AG04450 (cell line): ENCODE results near the gene DMPK. TPM values are rescaled to one million over a fixed set of nuclear protein-coding genes. Genes with fewer than 3 reads are reported as not detected.
"Not testable (repeated sequence)": the region's sequence is repeated elsewhere in the genome, so short reads cannot be mapped to it uniquely, and the experiment has no call there.

Source experiments
- CTCF ChIA-PET: fragments of 300-600, 350-600 bp; formaldehyde crosslinking; extraction: SDS; loops from one replicate; lab custom pipeline; 2022; ENCODE audit warnings: antibody characterized with exemption, inconsistent platforms; lab: Charles Lee
- POLR2A ChIA-PET: fragments of 350-600 bp; formaldehyde crosslinking; extraction: SDS; loops from one replicate; lab custom pipeline; 2021; ENCODE audit warnings: antibody characterized with exemption, inconsistent platforms; lab: Yijun Ruan, JAX
- DNase-seq: peaks from one replicate; pipeline ENCODE4 v3.0.0-alpha.2; 2011; ENCODE audit warnings: low read depth, low spot score
- H3K27ac ChIP-seq: one replicate; pipeline ENCODE4 v1.5.1; 2012; ENCODE audit warnings: low read depth, low read length, control low read depth
- H3K27me3 ChIP-seq: one replicate; pipeline ENCODE4 v1.6.0; 2012; ENCODE audit warnings: low read length; ENCODE audit not compliant: control insufficient read depth, insufficient read depth
- H3K4me3 ChIP-seq: 2 replicates; pipeline ENCODE4 v1.5.1; 2011; ENCODE audit warnings: mild to moderate bottlenecking, low read depth, low read length, control low read depth
- H3K9me3 ChIP-seq: 2 replicates; pipeline ENCODE4 v1.5.1; 2012; ENCODE audit warnings: low read length; ENCODE audit not compliant: control insufficient read depth, insufficient read depth
- polyA plus RNA-seq: library from polyadenylated mRNA; depleted of rRNA; stranded (reverse); fragments of >200 nt; gene quantifications from 2 replicates; pipeline ENCODE4 v1.2.3, GENCODE V29; 2011
- TF ChIP-seq, protein P1 (sequence below): IDR thresholded peaks from 2 replicates; pipeline ENCODE4 v1.5.1; 2011; ENCODE audit warnings: low read depth, low read length, control low read depth, inconsistent platforms

Gene DMPK
- polyA plus RNA-seq, 1 experiment: 24.5 TPM

- Histone ChIP-seq H3K9me3 (peaks cover 5% of the 10 kb centered on the region; the same call in 1 of the 2 replicates), H3K4me3 (no peak overlapping the region), H3K27ac (no peak overlapping the region), H3K27me3 (no peaks in the 10 kb centered on the region)
- TF ChIP-seq, protein P1, sequence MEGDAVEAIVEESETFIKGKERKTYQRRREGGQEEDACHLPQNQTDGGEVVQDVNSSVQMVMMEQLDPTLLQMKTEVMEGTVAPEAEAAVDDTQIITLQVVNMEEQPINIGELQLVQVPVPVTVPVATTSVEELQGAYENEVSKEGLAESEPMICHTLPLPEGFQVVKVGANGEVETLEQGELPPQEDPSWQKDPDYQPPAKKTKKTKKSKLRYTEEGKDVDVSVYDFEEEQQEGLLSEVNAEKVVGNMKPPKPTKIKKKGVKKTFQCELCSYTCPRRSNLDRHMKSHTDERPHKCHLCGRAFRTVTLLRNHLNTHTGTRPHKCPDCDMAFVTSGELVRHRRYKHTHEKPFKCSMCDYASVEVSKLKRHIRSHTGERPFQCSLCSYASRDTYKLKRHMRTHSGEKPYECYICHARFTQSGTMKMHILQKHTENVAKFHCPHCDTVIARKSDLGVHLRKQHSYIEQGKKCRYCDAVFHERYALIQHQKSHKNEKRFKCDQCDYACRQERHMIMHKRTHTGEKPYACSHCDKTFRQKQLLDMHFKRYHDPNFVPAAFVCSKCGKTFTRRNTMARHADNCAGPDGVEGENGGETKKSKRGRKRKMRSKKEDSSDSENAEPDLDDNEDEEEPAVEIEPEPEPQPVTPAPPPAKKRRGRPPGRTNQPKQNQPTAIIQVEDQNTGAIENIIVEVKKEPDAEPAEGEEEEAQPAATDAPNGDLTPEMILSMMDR: no peak
- CTCF ChIA-PET: interaction anchor here (0.5 to 1.8 kb wide), 3 partner anchors 12 to 74 kb away, joined by 3 to 12 read pairs (median 7); partner anchors contain the start of gene FBXO46
- DNase-seq: no peak
- POLR2A ChIA-PET: interaction anchor here (0.7 kb wide), 1 partner anchor 16 kb away, joined by 3 read pairs; no protein-coding TSS in a partner anchor
Measured at GRCh38 chr19:45804140-45804958, 22.1 kb upstream of the DMPK start.

GRCh38 chr19:45801603-45802175, 19.4 kb upstream of the DMPK start:
- peaks cover 5% of the 10 kb centered on the region; the same call in 1 of the 2 replicates for H3K9me3 ChIP-seq
- POLR2A ChIA-PET: interaction anchor here (0.6 kb wide), 1 partner anchor 19 kb away, joined by 3 read pairs; the partner anchor contains the start of gene DMPK
- no peak for DNase-seq
- no peak overlapping the region for H3K27ac ChIP-seq
- no peaks in the 10 kb centered on the region for H3K27me3 ChIP-seq
- TF ChIP-seq, protein P1: no peak
- CTCF ChIA-PET: interaction anchor here (0.6 to 4.2 kb wide), 3 partner anchors 16 to 278 kb away, joined by 4 to 45 read pairs (median 42); partner anchors contain the start of gene SIX5
- no peak overlapping the region for H3K4me3 ChIP-seq

- Histone ChIP-seq H3K27ac (no peak overlapping the region), H3K4me3 (no peak overlapping the region)
- POLR2A ChIA-PET: interaction anchor here (1.9 to 2.3 kb wide), 2 partner anchors 17 to 31 kb away, joined by 11 to 50 read pairs; partner anchors contain the start of genes DMPK and SIX5
Measured at GRCh38 chr19:45800070-45800553, 17.8 kb upstream of the DMPK start.

GRCh38 chr19:45799541-45799940, 17.3 kb upstream of the DMPK start:
- H3K27me3 ChIP-seq, H3K9me3 ChIP-seq, DNase-seq, H3K27ac ChIP-seq, H3K4me3 ChIP-seq: not testable (repeated sequence)
- POLR2A ChIA-PET: interaction anchor here (0.8 to 2.3 kb wide), 5 partner anchors 10 to 31 kb away, joined by 3 to 50 read pairs (median 7); partner anchors contain the start of genes DMPK and SIX5
- CTCF ChIA-PET: interaction anchor here (0.6 to 4.2 kb wide), 19 partner anchors 9 to 123 kb away, joined by 3 to 45 read pairs (median 4); partner anchors contain the start of genes DMPK, QPCTL, RSPH6A and SIX5

More at GRCh38 chr19:45800070-45800553, 17.8 kb upstream of the DMPK start:
- H3K9me3 ChIP-seq: peaks cover 5% of the 10 kb centered on the region; the same call in 1 of the 2 replicates
- CTCF ChIA-PET: interaction anchor here (1.0 to 4.2 kb wide), 9 partner anchors 8 to 83 kb away, joined by 3 to 45 read pairs (median 8); partner anchors contain the start of genes DMPK and SIX5
- H3K27me3 ChIP-seq: no peaks in the 10 kb centered on the region
- peak; percentile 20 for DNase-seq
- TF ChIP-seq, protein P1: no peak; the same call in 1 of the 2 replicates
